HG03442 (cell line): ENCODE measurements around the gene TMEM167B.
"Not testable (repeated sequence)": the region's sequence is repeated elsewhere in the genome, so short reads cannot be mapped to it uniquely, and the experiment has no call there.

ENCODE experiments used
- ATAC-seq: cut with Tn5 transposase; IDR thresholded peaks from one replicate; pipeline ENCODE4 v1.9.1; 2021; ENCODE audit warnings: mild to moderate bottlenecking, moderate library complexity; ENCODE audit not compliant: unreplicated experiment

The TMEM167B gene

DNA sequence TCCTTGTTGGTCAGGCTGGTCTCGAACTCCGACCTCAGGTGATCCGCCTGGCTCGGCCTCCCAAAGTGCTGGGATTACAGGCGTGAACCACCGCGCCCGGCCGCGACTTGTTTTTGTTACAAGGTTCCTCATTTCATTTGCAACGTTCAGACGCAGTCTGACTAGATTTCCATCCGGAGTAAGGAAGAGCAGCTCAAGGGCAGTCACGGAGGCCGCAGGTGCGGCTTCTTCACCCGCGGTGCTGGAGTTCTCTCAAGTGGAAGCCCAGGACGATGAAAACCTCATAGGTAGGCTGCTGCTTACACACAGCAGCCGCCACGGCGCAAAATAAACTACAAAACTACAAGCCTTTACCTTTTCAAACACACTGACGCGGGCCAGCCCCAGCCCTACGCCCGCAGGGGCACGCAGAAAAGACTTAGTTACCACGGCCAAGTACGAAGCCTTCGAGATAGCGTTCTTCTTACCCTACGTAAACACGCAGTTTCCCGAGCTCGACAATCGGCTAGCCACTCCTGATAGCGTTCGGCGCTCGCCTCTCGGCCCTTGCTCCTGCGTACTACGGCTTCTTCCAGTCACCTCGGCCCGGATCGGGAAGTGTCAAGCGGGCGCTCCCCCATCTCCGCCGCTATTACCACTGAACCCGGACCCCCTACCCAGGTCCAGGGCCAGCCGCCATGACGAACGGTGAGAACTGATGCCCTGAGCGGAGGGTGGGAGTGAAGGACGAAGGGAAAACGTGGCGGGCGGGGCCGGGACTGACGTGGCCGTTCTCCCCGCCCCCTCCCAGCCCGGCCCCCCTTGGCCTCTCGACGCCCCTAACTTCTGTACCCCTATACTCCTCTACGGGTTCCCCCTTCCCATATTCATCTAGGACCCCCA is at the start of gene TMEM167B:
TSS of gene TMEM167B (plus strand) at position 569 of the 882 bp plus-strand sequence. CDS start at position 678, 109 bp downstream.
- peak; percentile 91 for ATAC-seq

DNA sequence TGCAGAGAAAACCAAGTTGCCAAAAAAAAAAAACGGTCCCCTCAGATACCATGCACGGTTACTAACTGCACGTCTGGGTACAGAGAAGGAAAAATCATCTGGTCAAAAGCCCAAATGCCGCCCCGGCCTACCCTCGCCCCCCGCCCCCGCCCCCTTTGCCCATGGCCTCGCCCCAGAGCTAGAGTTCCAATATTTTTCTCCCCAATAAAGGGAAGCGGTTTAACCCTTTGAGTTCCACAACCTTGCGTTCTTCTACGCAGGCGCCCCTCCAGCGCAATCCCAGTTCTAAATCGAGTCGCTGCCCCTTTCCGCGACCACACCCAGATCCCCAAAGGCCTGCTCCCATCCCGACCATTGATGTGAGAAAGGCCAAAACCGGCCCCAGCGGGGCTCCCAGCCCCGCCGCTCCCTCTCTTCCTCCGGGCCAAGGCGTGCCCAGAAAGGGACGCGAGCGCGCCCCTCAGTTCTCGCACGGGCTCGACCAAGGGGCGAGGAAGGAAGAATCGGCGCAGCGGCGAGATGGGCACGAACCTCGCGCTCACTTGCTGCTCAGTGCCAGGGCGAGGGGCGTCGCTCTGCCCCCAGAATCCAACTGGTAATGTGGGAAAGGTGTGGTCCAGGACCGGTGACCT is 49.5 kb upstream of the TMEM167B start:
- peak; percentile 25 for ATAC-seq

DNA sequence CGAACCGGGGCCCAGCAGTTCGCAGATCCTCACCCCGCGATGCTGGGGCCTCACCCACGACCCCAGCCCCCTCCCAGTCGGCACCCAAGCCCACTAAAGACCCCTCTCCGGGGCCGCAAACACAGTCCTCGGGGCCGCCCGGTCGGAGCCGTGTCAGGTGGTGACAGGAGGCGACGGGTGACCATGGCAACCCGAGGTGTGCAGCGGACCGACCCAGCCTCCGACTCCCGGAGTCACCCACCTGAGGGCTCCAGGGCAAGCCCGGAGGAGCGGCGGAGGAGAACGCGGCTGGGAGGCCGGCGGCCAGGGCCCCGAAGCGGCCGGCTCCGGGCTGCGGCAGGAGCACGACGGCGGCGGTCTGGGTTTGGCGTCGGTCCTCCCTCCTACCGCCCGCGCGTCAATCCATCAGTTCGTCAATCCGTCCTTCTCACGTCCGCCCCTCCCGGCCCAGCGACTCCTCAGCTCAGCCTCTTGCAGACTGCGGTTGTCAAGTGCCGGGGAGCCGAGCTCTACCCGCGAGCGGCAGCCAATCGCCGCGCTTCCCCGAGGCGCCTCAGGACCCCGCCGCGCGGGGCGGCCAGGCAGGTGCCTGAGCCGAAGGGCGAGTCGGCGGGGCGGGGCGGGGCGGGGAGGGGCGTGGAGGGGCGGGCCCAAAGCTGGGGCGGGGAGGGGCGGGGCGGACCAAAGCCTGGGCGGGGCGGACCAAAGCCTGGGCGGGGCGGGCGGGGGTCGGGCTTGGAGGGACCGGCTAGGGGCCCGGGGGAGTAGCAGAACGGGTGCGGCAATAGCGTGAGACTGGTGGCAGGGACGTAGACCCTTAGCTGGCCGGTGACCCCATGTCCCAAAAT is 48.7 kb upstream of the TMEM167B start, which contains the start of gene WDR47:
TSS of gene WDR47 (minus strand) at position 482 of the 848 bp plus-strand sequence. CDS start 18,590 bp downstream, outside the sequence.
- peak; percentile 93 for ATAC-seq

DNA sequence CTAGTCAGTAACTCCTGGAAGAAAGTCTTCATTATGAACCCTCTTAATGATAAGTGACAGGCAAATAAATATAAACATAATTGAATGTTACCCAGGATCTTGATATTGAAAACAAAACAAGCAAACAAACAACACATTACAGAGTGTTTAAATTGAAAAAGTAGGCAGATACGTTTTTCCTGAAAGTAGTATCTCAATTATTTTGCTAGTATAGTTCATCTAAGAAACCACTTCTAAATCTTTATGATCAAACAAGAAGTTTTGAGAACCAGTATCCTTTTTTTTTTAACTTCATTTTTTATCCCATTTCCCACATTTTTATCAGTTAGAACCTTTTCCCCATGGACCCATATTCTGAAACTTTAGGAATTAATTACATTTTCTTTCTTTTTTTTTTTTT is 45.0 kb upstream of the TMEM167B start:
- no peak for ATAC-seq

DNA sequence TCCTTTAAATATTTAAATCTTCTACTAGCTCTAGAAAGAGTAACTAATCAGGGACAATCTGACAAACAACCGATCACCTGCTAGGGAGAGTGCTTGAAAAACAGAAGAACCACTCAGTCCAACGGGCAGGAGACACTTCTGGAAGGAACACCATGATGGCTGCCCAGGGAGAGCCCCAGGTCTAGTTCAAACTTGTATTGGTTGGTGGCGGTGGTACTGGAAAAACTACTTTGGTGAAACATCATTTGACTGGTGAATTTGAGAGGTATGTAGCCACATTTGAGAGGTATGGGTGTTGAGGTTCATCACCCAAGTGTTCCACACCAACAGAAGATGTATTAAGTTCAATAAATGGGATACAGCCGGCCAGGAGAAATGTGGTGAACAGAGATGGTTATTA is 43.9 kb upstream of the TMEM167B start:
- no peak for ATAC-seq

DNA sequence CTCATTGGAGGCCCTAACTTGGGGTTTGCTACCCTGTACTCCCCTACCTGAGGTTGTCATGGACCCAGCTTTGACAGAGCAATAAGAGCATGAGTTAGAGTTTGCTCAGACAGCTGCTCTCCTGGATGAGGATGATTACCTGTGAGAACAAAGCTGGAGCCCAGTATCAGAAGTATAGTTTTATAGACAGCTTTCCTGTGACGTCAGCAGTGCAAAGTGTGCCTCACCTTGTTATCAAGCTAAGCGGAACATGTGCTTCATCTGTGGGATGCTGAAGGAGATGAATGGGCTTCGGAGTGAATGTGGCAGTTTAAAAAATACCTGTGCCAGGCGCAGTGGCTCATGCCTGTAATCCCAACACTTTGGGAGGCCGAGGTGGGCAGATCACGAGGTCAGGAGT is 43.2 kb upstream of the TMEM167B start:
- no peak for ATAC-seq

DNA sequence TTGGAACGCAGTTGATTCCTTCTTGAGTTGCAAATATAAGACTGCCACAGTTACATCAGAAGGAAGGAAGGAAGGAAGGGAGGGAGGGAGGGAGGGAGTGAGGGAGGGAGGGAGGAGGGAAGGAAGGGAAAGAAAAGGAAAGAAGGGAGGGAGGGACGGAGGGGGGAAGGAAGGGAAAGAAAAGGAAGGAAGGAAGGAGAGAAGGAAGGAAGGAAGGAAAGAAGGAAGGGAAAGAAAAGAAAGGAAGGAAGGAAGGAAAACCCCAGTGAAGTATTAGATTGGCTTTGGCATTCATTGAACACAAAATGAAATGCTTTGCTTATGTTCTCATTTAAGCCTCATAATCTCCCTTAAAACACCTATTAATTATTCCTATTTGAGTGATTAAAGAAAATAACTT is 42.2 kb upstream of the TMEM167B start:
- ATAC-seq = no peak

DNA sequence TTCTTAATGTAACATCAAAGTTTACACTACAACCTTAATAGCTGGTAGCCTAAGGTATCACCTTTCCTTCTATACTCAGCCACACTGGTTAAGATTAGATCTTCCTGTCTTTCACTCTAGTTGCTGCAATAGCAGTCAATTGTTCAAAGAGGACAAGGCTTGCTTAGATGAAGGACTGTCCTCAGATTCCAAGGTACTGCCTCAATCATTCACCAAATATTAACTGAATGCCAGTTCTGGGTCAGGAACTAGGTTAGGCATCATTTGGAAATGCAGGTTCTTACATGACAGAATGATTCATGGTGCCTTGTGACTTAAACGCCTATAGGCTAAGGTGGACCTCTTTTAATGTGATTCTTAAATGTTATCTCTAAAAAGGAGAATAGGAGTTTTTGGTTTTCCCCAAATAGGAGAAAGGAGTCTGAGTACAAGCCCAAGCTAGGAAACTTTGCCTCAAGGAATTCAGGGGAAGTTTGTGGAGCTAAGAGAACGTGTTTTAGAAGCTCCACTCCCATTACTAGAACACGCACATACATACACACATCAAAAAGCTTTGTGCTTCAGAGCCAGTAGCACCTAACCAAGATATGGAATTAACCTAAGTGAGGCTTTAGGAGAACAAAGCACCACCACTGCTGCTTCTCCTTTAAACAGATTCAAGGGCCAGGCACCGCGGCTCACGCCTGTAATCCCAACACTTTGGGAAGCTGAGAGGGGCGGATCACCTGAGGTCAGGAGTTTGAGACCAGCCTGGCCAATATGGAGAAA is 40.2 kb upstream of the TMEM167B start:
- no peak for ATAC-seq

DNA sequence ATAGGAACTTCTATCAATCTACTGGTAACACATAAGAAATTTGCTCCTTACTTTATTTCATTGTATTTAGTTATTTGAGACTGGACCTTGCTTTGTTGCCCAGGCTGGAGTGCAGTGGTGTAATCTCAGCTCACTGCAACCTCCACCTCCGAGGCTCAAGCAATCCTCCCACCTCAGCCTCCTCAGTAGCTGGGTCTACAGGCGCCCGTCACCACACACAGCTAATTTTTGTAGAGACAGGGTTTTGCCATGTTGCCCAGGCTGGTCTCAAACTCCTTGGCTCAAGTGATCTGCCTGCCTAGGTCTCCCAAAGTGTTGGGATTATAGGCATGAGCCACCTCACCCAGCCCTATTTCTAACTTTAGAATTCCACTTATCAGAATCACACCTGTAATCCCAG is 38.4 kb upstream of the TMEM167B start:
- not testable (repeated sequence) for ATAC-seq

DNA sequence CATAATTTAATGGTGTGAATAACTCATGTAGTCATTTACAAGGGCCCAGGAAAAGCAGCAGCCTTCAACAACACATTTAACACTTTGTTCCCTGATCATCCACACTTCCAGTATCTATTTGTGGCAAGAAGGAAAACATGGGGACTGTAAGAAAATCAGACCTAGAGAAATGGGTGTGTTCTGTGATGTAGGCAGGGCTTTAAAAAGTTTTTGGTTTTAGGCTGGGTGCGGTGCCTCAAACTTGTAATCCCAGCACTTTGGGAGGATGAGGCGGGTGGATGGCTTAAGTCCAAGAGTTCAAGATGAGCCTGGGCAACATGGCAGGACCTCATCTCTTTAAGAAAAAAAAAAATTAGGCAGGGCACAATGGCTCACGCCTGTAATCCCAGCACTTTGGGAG is 34.5 kb upstream of the TMEM167B start:
- no peak for ATAC-seq

DNA sequence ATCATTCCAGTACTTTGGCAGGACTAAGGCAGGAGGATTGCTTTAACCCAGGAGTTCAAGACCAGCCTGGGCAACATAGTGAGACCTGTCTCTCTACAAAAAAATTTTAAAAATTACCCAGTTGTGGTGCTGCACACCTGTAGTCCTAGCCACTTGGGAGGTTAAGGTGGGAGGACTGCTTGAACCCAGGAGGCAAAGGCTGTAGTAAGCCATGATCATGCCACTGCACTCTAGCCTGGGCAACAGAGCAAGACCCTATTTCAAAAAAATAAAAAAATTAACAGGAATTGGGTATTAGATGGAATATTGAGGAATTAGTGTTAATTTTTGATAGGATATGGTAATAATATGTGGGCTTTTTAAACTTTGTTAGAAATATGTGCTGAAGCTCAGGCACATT is 31.5 kb upstream of the TMEM167B start:
- no peak for ATAC-seq

DNA sequence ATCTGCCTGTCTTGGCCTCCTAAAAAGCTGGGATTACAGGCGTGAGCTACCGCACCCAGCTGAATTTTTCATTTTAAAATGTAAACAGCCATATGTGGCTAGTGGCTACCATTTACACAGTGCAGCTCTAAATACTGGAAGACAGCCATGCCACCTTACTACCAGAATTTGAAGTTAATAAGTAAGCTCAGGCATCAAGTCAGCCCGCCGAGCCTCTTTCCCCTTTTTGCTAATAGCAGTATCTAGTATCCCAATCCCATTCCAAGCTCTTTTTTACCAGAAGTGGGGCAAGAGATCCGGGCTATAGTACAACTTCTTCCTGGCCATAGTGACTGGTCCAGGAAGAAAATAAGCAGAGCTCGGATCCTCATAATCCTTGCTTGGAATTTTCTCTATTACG is 29.9 kb upstream of the TMEM167B start:
- ATAC-seq = no peak

DNA sequence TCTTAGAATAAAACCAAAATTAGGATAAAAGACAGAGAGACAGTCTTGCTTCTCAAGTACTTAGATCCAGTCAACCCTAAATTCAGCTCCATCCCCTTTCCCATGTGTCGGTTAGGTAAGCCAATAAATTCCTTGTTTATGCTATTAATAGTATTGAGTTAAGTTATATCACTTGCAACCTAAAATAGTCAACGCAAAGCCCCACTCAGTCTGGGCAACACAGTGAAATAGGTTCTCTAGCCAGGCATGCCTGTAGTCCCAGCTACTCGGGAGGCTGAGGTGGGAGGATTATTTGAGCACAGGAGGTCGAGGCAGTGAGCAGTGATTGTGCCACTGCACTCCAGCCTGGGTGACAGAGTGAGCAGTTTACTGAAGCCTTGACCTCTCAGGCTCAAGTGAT is 29.4 kb upstream of the TMEM167B start:
- no peak for ATAC-seq

DNA sequence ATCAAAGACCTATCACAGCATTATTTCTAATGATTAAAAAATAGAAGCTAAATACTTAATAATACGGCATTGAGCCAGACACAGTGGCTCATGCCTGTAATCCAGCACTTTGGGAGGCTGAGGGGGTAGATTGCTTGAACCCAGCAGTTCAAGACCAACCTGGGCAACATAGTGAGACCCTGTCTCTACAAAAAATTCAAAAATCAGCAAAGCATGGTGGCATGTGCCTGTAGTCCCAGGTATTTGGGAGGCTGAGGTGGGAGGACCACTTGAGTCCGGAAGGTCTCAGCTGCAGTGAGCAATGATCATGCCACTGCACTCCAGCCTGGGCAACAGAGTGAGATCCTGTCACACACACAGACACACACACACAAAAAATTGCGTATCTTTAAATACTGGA is 25.4 kb upstream of the TMEM167B start:
- ATAC-seq = no peak

DNA sequence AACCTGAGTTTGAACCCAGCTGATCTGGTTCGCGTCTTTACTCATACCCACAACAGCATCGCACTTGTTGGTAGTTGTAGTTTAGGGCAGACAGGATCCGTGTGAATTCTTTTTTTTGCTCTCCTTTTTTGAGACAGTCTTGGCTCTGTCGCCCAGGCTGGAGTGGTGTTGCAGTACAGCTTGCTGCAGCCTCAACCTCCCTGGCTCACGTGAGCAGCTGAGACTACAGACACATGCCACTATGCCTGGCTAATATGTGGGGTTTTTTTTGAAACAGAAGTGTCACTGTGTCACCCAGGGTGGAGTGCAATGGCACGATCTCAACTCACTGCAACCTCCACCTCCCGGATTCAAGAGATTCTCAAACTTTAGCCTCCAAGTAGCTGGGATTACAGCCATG is 22.7 kb upstream of the TMEM167B start:
- ATAC-seq = no peak

DNA sequence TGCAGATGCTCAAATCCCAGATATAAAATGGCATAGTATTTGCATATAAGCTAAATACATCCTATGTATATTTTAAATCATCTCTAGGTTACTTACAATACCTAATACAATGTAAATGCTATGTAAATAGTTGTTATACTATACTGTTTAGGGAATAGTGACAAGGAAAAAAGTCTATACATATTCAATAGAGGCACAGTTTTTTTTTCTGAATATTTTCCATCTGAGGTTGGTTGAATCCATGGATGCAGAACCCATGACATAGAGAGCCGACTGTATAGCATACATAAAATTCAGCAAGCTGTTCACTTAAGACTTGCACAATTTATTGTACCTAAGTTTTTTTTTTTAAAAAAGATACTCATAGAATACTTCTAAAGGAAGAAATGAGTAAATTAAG is 21.3 kb upstream of the TMEM167B start:
- no peak for ATAC-seq

DNA sequence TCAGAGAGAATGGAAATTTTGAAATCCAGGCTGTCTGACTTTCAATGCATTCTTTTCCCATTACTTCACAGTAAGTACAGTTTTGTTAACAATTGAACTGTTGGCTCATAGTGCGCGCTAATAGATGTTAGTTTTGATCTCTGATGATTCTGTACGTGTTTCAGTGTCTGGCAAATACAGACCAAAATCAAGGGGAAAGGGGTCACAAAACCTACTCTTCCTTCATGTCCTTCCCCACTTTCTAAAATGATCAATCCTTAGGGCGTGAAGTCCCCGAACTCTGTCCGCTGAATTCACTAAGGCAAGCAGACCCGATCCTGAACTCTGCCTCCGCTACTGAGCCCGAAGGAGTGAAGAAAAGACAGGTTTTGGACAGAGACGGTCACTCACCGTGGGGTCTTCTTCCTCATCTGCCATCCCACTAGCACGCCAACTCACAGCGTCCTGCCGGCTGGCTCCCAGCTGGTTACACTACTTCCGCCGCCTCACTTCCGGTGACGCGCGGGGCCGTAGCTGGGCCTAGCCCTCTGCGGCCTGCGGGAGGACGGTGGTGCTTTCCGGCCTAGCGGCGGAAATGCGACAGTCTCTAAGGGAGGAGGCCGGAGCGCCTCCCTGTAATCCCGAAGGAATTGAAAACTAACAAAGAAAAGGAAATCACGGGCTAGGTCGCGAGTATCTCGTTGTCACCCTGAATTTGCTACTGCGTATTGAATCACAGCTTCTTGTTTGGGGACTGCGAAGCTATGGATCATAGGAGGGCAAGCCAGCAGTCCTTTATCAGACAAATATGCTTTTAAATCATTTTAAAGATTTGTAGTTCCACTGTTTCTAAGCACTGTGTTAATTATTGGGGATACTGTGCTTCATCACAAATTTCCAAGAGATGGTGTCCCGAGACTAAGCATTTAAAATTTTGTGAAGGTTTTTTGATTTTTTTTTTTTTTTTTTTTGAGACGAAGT is 14.8 kb upstream of the TMEM167B start, which contains the start of gene TAF13:
TSS of gene TAF13 (minus strand) at position 473 of the 960 bp plus-strand sequence. CDS start at position 417, 56 bp downstream.
- ATAC-seq = peak; percentile 99

DNA sequence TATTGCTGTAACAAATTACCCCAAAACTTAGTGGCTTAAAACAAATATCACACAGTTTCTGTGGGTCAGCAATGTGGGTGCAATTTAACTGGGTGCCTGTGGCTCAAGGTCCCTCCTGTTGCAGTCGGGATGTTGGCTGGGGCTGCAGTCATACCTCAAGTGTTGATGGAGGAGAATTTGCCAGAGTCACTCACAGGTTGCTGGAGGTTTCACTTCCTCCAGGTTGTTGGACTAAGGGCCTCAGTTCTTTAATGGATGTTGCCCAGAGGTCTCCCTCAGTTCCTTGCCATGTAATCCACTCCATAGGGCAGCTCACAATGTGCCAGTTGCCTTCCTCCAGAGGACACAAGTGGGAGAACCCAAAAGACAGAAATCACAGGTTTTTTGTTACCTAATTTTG is 12.2 kb upstream of the TMEM167B start:
- ATAC-seq = no peak

DNA sequence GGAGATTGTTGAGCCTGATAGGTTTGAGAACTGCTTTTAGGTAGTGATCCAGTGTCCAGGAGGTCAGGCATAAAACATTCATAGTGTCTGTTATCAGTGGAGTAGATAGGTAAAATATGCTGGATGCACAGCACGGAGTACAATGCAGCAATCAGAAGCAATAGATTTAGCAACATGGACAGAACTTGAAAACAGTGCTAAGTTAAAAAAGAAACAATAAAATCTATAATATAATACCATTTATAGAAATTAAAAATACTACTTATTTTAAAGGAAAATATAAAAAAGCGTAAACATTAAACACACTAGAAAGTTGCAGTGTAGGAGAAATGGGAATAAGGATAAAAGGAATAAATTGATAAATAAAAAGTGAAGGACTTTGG is 11.3 kb upstream of the TMEM167B start:
- no peak for ATAC-seq
